ENCODE data around the gene FIGNL1.

The FIGNL1 gene

GRCh38 chr7:50412973-50413372 lies 37.2 kb downstream of the FIGNL1 start:
- Histone ChIP-seq H3K9me2 (ENCODE audit: low read depth, low read length) (no peaks in the 10 kb centered on the region), H3K4me2 (ENCODE audit: low read length) (peak overlapping the region; percentile 20; the same call in 1 of the 2 replicates), H3K27ac (ENCODE audit: low read depth, low read length, poor library complexity, severe bottlenecking) (peak overlapping the region; percentile 74), H3K9me3 (ENCODE audit: low read length) (no peaks in the 10 kb centered on the region), H3K4me1 (ENCODE audit: insufficient read depth, low read length, severe bottlenecking) (peaks cover 63% of the 10 kb centered on the region), H3K27me3 (ENCODE audit: insufficient read depth, low read length) (no peaks in the 10 kb centered on the region), H3F3A (ENCODE audit: insufficient read depth, low read length) (no peaks in the 10 kb centered on the region; the same call in 1 of the 2 replicates), H3K4me3 (ENCODE audit: low read depth, low read length, poor library complexity, severe bottlenecking) (no peak overlapping the region), H3K79me2 (ENCODE audit: insufficient read depth, low read length) (no peaks in the 10 kb centered on the region), H3K9ac (ENCODE audit: low read length) (peak overlapping the region; percentile 11; the same call in 1 of the 2 replicates), H2AFZ (ENCODE audit: low read length) (no peak overlapping the region), H4K20me1 (ENCODE audit: insufficient read depth, low read length) (no peaks in the 10 kb centered on the region), H3K36me3 (ENCODE audit: insufficient read depth, low read length) (no peaks in the 10 kb centered on the region)
- TF ChIP-seq CTCF (IDR thresholded peaks at IDR 0.05; ENCODE audit: low read length) (no peak), EZH2 (IDR thresholded peaks at IDR 0.05; ENCODE audit: borderline replicate concordance, low read length) (no peak)

DNA sequence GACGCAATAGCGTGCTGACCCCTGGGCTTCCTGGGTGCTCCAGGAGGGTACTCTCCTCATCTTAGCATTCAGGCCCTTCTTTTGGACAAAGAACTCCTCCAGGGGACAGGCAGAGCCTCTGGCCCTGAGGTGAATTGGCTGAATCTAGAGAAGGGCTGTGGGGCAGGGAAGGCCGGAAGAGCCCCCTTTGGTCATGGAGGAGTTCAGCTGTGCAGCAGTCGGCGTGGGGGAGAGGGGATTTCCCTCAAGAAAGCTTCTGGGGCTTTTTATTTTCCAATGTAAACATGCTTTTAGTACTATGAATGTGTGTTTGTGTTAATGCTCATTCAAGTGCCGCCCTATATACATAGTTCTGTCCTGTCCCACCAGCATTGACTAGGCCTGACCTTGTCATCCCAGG lies 38.8 kb downstream of the FIGNL1 start:
- H3K9me2 ChIP-seq (ENCODE audit: low read depth, low read length): no peaks in the 10 kb centered on the region
- peak overlapping the region; percentile 14; the same call in 1 of the 2 replicates for H3K9ac ChIP-seq (ENCODE audit: low read length)
- H3K4me2 ChIP-seq (ENCODE audit: low read length): peak overlapping the region; percentile 7; the same call in 1 of the 2 replicates
- H3F3A ChIP-seq (ENCODE audit: insufficient read depth, low read length): no peaks in the 10 kb centered on the region; the same call in 1 of the 2 replicates
- H3K27me3 ChIP-seq (ENCODE audit: insufficient read depth, low read length): no peaks in the 10 kb centered on the region
- H3K4me3 ChIP-seq (ENCODE audit: low read depth, low read length, poor library complexity, severe bottlenecking): no peak overlapping the region
- peaks cover 53% of the 10 kb centered on the region for H3K4me1 ChIP-seq (ENCODE audit: insufficient read depth, low read length, severe bottlenecking)
- no peaks in the 10 kb centered on the region for H3K36me3 ChIP-seq (ENCODE audit: insufficient read depth, low read length)
- TF ChIP-seq EZH2 (IDR thresholded peaks at IDR 0.05; ENCODE audit: borderline replicate concordance, low read length): no peak
- TF ChIP-seq CTCF (IDR thresholded peaks at IDR 0.05; ENCODE audit: low read length): no peak
- H3K9me3 ChIP-seq (ENCODE audit: low read length): no peaks in the 10 kb centered on the region
- peak overlapping the region; percentile 73 for H3K27ac ChIP-seq (ENCODE audit: low read depth, low read length, poor library complexity, severe bottlenecking)
- H3K79me2 ChIP-seq (ENCODE audit: insufficient read depth, low read length): no peaks in the 10 kb centered on the region
- H4K20me1 ChIP-seq (ENCODE audit: insufficient read depth, low read length): no peaks in the 10 kb centered on the region
- H2AFZ ChIP-seq (ENCODE audit: low read length): no peak overlapping the region

GRCh38 chr7:50409856-50410745 lies 40.0 kb downstream of the FIGNL1 start:
- Histone ChIP-seq H3F3A (ENCODE audit: insufficient read depth, low read length) (no peaks in the 10 kb centered on the region; the same call in 1 of the 2 replicates), H3K4me2 (ENCODE audit: low read length) (peak overlapping the region; percentile 34), H3K4me1 (ENCODE audit: insufficient read depth, low read length, severe bottlenecking) (peaks cover 49% of the 10 kb centered on the region), H3K27ac (ENCODE audit: low read depth, low read length, poor library complexity, severe bottlenecking) (peak overlapping the region; percentile 73), H3K9me3 (ENCODE audit: low read length) (no peaks in the 10 kb centered on the region), H3K36me3 (ENCODE audit: insufficient read depth, low read length) (peaks cover under 1% of the 10 kb centered on the region; the same call in 1 of the 2 replicates), H4K20me1 (ENCODE audit: insufficient read depth, low read length) (no peaks in the 10 kb centered on the region), H2AFZ (ENCODE audit: low read length) (no peak overlapping the region), H3K9ac (ENCODE audit: low read length) (peak overlapping the region; percentile 14; the same call in 1 of the 2 replicates), H3K27me3 (ENCODE audit: insufficient read depth, low read length) (no peaks in the 10 kb centered on the region), H3K9me2 (ENCODE audit: low read depth, low read length) (no peaks in the 10 kb centered on the region), H3K4me3 (ENCODE audit: low read depth, low read length, poor library complexity, severe bottlenecking) (no peak overlapping the region), H3K79me2 (ENCODE audit: insufficient read depth, low read length) (no peaks in the 10 kb centered on the region)
- TF ChIP-seq CTCF (IDR thresholded peaks at IDR 0.05; ENCODE audit: low read length): no peak
